GM19193 (cell line): ENCODE data around the gene FOLR1.

Source experiments
- POLR2A ChIP-seq: IDR thresholded peaks from 4 replicates; pipeline ENCODE4 v1.6.1; 2011; ENCODE audit not compliant: insufficient read depth, insufficient read length; ENCODE audit errors: extremely low read depth

The FOLR1 gene

GRCh38 chr11:72222106-72222891, 30.4 kb downstream of the FOLR1 start:
- no peak for TF ChIP-seq POLR2A

DNA sequence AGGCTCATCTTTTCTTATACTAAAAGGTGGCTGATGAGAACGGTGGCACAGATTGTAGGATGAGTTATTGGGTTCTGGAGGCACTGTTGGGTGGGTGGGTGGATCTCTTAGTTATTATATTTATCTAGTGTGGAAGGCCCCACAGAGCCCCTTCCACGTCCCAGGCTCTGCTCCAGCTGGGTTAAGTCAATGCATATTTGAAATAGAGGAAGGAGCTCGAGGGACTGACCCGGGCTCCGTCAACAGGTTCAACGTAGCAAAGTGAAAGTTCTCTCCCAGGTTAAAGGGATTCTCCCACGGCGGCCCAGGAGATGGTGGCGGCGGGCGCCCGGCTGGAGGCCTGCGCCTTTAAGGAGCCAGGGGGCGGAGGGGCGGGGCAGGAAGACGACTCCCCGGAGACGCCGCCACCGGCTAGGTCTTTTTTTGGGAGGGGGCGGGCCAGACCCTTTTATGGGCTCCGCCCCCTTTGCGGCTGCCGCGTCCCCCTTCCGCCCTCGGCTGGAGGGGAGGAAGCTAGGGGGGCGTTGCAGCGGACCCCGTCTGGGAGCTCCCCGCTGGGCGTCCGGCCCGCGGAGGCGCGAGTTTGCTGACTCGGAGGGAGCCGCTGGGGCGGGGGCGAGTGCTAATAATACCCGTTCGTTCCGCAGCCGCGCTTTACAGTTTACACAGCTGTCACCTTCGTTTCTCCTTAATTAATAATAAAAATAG, 31.1 kb downstream of the FOLR1 start:
- TF ChIP-seq POLR2A = peak; percentile 19

- TF ChIP-seq POLR2A = peak; percentile 51
Observed at GRCh38 chr11:72223615-72224563, 31.9 kb downstream of the FOLR1 start.

DNA sequence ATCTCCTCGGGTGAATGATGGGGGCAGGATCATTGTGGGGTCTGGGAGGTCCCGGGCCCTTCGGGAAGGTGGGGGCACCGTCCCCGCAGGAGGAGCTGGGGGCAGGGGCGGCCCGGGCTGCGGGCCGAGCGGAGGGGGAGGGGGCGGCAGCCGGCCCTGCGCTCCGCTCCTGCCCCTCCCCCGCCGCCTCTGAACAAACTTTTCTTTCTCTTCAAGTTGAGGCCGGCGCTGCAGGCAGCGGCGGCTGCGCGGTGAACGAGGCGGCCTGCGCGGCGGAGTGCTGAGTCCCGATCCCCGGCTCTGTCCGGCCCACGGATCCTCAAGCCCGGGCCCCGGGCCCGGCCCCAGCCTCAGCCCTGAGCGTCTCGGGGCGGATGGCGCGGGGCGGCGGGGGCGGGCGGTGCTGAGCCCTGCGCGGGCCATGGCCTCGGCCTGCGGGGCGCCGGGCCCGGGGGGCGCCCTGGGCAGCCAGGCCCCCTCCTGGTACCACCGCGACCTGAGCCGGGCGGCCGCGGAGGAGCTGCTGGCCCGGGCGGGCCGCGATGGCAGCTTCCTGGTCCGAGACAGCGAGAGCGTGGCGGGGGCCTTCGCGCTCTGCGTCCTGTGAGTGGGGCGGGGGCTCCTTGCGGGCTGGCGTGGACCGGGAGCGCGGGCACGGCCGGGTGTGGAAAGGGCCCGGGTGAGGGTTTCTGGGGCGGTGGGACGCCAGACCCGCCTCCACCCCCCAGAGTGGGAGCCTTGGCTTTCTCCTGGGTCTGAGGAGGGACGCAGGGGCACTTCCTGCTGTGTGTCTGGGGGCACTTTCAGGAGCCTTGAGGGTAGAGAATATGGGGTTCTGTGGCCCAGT, 32.8 kb downstream of the FOLR1 start, which contains the start of gene INPPL1:
Gene INPPL1 (plus strand): TSS at position 204 of the 847 bp plus-strand sequence. CDS start 218 bp downstream, at position 422.
- peak; percentile 37 for TF ChIP-seq POLR2A

- TF ChIP-seq POLR2A = no peak
Observed at GRCh38 chr11:72225411-72225951, 33.5 kb downstream of the FOLR1 start.

DNA sequence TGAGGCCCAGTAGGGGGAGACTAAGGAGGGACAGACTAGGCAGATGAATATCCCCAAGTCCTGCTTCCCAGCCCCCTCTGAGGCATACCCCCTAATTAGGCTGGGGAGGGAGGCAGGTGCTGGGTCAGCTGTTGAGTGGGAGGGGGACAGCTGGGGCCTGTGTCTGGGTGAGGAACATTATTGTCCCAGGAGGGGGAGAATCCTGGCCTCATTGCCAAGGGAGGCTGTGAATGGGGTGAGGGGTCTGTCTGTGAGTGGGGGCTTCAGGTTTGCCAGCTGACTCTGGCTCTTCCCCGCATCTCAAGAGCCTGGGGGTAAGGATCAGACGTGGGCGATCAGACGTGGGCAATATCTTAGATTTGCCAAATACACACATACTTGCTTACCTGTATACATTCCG, 34.8 kb downstream of the FOLR1 start:
- no peak for TF ChIP-seq POLR2A

DNA sequence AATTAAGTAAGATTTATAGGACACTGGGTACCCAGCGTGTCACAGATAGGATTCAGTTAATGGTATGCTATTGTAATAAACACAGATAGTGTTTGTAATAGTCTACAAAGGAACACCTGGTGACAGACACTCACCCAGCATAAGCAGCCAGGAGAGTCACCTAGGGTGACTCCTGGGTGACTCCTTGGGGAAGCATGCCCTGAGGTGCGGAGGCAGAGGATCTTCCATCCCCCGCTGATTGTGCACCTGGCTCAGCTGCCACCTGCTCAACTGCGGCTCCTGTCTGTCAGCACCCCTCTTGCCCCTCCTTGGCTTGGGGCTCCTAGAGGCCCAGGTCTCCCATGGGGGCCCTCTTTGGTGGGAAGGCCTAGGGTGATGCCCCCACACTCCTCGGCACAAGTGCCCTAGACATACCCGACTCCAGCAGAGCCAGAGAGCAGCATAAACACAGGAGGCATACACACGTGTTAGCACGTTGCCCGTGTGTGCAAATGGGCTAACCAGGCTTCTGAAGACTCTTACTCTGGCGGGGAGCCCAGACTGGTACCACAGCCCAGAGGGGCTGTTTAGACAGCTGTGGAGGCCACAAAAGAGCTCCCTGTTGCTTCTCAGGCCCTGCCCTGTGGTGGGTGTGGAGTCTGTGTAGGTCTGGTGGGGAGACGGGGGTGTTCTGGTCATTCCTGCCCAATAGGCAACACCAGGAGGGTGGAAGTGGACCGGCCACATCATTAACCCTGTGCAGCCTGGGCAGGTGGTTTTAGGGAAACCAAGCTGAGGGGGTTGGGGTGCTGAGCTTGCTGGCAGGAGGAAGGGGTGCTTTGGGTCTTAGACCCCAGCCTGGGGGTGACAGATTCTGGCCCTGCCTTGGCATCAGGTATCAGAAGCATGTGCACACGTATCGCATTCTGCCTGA, 35.6 kb downstream of the FOLR1 start:
- TF ChIP-seq POLR2A = peak; percentile 17

DNA sequence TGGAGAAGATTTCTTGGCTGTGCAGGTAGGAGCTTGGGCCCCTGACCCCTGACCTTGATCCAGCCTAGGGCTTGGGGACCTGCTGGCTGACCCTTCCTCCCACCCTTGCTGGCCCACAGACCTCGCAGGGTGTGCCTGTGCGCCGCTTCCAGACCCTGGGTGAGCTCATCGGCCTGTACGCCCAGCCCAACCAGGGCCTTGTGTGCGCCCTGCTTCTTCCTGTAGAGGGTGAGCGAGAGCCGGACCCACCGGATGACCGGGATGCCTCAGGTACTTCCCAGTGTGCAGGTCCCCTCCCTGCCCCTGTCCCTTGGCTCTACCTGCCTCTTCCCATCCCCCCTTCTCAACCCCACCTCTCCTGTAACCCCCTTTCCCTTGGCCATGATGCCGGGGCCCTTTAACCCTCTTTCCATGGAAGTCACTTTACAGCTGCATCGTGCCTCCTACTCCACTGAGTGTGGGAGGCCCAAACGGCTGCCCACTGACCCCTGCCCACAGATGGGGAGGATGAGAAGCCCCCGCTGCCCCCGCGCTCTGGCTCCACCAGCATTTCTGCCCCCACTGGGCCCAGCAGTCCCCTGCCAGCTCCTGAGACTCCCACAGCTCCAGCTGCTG, 36.4 kb downstream of the FOLR1 start:
- TF ChIP-seq POLR2A = no peak

DNA sequence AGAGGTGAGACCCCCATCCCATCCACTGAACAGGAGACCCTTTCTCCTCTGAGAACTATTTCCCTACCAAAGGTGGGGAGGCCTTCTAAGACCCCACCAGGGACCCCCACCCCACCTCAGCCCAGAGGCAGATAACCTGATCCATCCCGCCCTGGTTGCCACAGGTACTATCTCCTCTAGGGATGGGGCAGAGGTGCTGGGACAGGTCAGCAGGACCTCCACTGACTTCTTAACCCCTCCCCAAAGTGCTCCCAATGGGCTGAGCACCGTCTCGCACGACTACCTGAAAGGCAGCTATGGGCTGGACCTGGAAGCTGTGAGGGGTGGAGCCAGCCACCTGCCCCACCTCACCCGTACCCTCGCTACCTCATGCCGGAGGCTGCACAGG, 36.9 kb downstream of the FOLR1 start:
- no peak for TF ChIP-seq POLR2A

GRCh38 chr11:72229336-72229924, 37.5 kb downstream of the FOLR1 start:
- no peak for TF ChIP-seq POLR2A

DNA sequence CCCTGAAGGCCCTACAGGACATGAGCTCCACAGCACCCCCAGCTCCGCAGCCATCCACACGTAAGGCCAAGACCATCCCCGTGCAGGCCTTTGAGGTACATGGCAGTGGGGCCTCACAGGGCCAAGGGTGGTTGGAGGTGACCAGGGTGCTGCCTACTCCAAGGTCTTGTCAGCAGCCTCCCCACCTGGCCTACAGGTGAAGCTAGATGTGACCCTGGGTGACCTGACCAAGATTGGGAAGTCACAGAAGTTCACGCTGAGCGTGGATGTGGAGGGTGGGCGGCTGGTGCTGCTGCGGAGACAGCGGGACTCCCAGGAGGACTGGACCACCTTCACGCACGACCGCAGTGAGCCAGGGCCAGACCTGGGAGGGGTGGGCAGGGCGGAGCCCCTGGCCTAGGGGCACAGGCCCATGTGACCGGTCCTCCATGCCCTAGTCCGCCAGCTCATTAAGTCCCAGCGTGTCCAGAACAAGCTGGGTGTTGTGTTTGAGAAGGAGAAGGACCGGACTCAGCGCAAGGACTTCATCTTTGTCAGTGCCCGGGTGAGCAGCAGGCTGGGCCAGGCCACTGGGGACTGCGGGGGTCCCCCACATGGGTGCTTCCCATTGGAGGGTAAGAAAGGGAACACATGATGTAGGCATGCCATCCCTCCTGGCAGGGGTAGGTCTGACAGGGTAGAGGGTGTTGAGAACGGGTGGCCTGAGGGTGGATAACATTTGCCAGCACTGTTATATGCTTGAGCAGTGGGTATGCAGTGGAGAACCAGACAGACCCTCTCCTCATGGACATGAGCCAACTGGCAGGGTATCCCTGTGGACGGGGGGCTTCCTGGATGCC, 38.2 kb downstream of the FOLR1 start:
- no peak for TF ChIP-seq POLR2A
